Cardiac fibroblast (primary cell): ENCODE measurements around the gene PDE11A.

Experiments
- DNase-seq, 2 donors: peaks; one replicate each; pipeline versions ENCODE4 v3.0.0 to v3.0.0-alpha.2; 2010; ENCODE audit warnings: low read depth in 2 of 2
- H3K4me3 ChIP-seq, 2 donors: replicated peaks in 1 of 2; 1 replicate in 1 of 2; 2 replicates in 1 of 2; pipeline ENCODE4 v1.5.1; 2011; ENCODE audit warnings: low read depth in 2 of 2, low read length in 2 of 2, mild to moderate bottlenecking in 2 of 2, moderate library complexity in 1 of 2
- TF ChIP-seq, protein P1 (sequence below): IDR thresholded peaks from one replicate; pipeline ENCODE4 v1.5.1; 2011; ENCODE audit warnings: low read depth, mild to moderate bottlenecking, low read length, inconsistent platforms

PDE11A gene

GRCh38 chr2:177721818-177722567, 350.6 kb downstream of the PDE11A start:
- no peak for DNase-seq
- no peak overlapping the region for H3K4me3 ChIP-seq
- TF ChIP-seq, protein P1, sequence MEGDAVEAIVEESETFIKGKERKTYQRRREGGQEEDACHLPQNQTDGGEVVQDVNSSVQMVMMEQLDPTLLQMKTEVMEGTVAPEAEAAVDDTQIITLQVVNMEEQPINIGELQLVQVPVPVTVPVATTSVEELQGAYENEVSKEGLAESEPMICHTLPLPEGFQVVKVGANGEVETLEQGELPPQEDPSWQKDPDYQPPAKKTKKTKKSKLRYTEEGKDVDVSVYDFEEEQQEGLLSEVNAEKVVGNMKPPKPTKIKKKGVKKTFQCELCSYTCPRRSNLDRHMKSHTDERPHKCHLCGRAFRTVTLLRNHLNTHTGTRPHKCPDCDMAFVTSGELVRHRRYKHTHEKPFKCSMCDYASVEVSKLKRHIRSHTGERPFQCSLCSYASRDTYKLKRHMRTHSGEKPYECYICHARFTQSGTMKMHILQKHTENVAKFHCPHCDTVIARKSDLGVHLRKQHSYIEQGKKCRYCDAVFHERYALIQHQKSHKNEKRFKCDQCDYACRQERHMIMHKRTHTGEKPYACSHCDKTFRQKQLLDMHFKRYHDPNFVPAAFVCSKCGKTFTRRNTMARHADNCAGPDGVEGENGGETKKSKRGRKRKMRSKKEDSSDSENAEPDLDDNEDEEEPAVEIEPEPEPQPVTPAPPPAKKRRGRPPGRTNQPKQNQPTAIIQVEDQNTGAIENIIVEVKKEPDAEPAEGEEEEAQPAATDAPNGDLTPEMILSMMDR = no peak

DNA sequence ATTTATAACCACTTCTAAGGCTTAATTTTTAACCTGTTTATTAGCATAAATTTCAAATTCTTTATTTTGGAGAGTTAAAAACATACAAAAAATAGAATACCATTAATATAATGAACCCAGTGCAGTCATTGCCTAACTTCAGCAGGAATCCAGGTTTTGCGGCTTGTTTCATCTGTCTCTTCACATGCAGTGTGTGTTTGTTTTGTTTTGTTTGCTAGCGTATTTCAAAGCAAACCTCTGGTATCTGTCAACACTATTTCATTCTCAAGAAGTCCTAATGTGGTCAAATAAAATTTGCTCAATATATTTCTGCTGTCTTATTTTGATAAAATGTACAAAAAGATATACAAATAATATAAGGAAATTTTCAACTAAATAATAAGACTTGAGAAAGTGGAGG, 351.5 kb downstream of the PDE11A start:
- TF ChIP-seq, protein P1 = no peak
- DNase-seq = no peak
- H3K4me3 ChIP-seq = no peak overlapping the region

GRCh38 chr2:177717831-177718618, 354.6 kb downstream of the PDE11A start:
- H3K4me3 ChIP-seq = no peak overlapping the region
- TF ChIP-seq, protein P1 = peak; percentile 9
- DNase-seq = peak in 1 of 2 donors; percentile 5

GRCh38 chr2:177716484-177716883, 356.1 kb downstream of the PDE11A start:
- no peak overlapping the region for H3K4me3 ChIP-seq
- no peak for DNase-seq
- TF ChIP-seq, protein P1 = no peak

DNA sequence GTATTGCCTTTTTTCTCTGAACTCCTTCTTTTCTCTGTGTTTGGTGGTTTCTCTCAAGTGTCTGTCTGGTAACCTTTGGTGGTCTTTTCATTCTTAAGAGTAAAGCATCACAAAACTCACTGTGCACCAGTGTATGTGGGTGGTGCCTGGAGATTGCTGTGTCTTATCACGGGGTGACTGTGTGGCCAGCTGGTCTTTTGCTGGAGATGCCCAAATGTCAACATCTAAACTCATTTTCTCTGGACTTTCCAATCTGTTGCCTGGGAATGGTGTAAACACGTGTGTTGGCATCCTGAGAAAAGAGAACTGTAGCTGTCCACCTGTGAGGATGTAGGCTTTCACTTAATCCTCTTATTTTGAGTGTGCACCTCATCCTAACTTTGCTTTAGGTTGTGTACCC, 356.8 kb downstream of the PDE11A start:
- TF ChIP-seq, protein P1 = no peak
- no peak overlapping the region for H3K4me3 ChIP-seq
- no peak for DNase-seq

- TF ChIP-seq, protein P1 = no peak
- no peak for DNase-seq
- no peak overlapping the region for H3K4me3 ChIP-seq
Measured at GRCh38 chr2:177714704-177715103, 357.9 kb downstream of the PDE11A start.
